Chondrocyte (in vitro differentiated cells): Measurements from ENCODE around the gene ATL3. TPM values are rescaled to one million over a fixed set of nuclear protein-coding genes. Genes with fewer than 3 reads are reported as not detected.
"Not testable (repeated sequence)": the region's sequence is repeated elsewhere in the genome, so short reads cannot be mapped to it uniquely, and the experiment has no call there.

Source experiments
- DNase-seq: peaks from one replicate; pipeline ENCODE4 v3.0.0; 2021; ENCODE audit warnings: mixed read lengths, low spot score
- H3K27ac Mint-ChIP-seq: one replicate; pipeline ENCODE4 v1.8.0; 2021; ENCODE audit warnings: mild to moderate bottlenecking, moderate library complexity, mixed read lengths; ENCODE audit not compliant: unreplicated experiment
- H3K27me3 Mint-ChIP-seq: 2 replicates; pipeline ENCODE4 v1.8.0; 2021; ENCODE audit warnings: low read depth, mixed read lengths
- H3K36me3 Mint-ChIP-seq: 2 replicates; pipeline ENCODE4 v1.8.0; 2021; ENCODE audit warnings: low read depth, mixed read lengths
- H3K4me1 Mint-ChIP-seq: 2 replicates; pipeline ENCODE4 v1.8.0; 2021; ENCODE audit warnings: low read depth, mild to moderate bottlenecking, mixed read lengths
- H3K4me3 Mint-ChIP-seq: one replicate; pipeline ENCODE4 v1.8.0; 2021; ENCODE audit warnings: mild to moderate bottlenecking, moderate library complexity, mixed read lengths; ENCODE audit not compliant: unreplicated experiment
- H3K9me3 Mint-ChIP-seq: 2 replicates; pipeline ENCODE4 v1.8.0; 2021; ENCODE audit warnings: low read depth, mixed read lengths
- total RNA-seq: library from RNA; stranded (reverse); gene quantifications from 3 replicates; pipeline ENCODE4 v1.2.1, GENCODE V29; 2021
- TF ChIP-seq, protein P1 (sequence below): fragments of 200-600 bp; sonication (generic); IDR thresholded peaks from 2 replicates; pipeline ENCODE4 v1.5.0; 2021; ENCODE audit warnings: antibody characterized with exemption, mild to moderate bottlenecking, moderate library complexity

The ATL3 gene
- total RNA-seq, 1 donor from 2014 or later: 137 TPM

DNA sequence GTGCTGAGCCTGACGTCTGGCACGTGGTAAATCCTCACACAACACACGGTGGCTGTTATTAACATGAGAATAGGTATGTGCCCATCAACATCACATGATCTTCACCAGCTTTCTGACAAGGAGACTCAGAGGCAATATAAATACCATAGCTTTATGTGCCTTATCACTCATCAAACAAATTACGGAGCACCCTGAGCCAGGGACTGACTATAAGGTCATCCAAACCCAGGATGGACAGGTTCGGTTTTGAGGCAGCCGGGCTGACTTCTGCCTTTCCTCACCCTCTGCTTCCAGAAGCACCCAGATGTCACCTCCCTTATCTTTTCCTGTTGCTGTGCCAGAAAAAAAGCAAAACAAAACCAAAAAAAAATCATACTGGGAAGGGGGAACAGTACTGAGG is 51.2 kb downstream of the ATL3 start:
- Mint-ChIP-seq H3K4me3 (no peak overlapping the region), H3K4me1 (no peaks in the 10 kb centered on the region), H3K36me3 (no peaks in the 10 kb centered on the region), H3K27ac (no peak overlapping the region), H3K27me3 (no peaks in the 10 kb centered on the region), H3K9me3 (no peaks in the 10 kb centered on the region)
- TF ChIP-seq, protein P1, sequence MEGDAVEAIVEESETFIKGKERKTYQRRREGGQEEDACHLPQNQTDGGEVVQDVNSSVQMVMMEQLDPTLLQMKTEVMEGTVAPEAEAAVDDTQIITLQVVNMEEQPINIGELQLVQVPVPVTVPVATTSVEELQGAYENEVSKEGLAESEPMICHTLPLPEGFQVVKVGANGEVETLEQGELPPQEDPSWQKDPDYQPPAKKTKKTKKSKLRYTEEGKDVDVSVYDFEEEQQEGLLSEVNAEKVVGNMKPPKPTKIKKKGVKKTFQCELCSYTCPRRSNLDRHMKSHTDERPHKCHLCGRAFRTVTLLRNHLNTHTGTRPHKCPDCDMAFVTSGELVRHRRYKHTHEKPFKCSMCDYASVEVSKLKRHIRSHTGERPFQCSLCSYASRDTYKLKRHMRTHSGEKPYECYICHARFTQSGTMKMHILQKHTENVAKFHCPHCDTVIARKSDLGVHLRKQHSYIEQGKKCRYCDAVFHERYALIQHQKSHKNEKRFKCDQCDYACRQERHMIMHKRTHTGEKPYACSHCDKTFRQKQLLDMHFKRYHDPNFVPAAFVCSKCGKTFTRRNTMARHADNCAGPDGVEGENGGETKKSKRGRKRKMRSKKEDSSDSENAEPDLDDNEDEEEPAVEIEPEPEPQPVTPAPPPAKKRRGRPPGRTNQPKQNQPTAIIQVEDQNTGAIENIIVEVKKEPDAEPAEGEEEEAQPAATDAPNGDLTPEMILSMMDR: no peak
- DNase-seq: no peak

DNA sequence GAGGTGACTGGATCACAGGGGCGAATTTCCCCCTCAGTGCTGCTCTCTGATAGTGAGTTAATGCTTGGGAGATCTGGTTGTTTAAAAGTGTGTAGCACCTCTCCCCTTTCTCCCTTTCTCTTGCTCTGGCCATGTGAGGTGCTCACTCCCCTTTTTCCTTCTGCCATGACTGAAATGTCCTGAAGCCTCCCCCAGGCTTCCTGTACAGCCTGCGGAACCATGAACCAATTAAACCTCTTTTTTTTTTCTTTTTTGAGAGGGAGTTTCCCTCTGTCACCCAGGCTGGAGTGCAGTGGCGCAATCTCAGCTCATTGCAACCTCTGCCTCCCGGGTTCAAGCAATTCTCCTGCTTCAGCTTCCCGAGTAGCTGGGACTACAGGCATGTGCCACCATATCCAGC is 53.5 kb downstream of the ATL3 start:
- not testable (repeated sequence) for H3K27me3 Mint-ChIP-seq, H3K4me3 Mint-ChIP-seq, H3K27ac Mint-ChIP-seq, H3K4me1 Mint-ChIP-seq, H3K9me3 Mint-ChIP-seq, H3K36me3 Mint-ChIP-seq, DNase-seq

DNA sequence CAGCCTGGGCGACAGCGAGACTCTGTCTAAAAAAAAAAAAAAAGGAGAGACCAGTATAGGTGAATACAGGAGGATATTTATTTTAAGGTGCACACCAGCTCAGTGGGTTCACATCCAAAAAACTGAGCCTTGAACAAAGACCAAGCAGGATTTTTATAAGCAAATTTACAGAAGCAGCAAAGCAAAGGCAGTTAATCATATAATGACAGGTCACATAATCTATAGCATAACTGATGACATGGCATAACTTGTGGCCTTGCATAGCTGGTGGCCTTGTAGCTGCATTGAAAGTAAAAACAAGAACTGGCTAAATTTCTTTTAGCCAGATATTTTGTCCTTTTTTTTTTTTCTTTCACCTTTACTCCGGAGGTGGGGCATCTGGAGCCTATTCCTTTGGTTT is 54.2 kb downstream of the ATL3 start:
- Mint-ChIP-seq H3K27ac (no peak overlapping the region), H3K4me3 (no peak overlapping the region), H3K9me3 (no peaks in the 10 kb centered on the region), H3K36me3 (no peaks in the 10 kb centered on the region), H3K27me3 (no peaks in the 10 kb centered on the region), H3K4me1 (peaks cover 15% of the 10 kb centered on the region)
- DNase-seq: no peak
- TF ChIP-seq, protein P1: no peak

DNA sequence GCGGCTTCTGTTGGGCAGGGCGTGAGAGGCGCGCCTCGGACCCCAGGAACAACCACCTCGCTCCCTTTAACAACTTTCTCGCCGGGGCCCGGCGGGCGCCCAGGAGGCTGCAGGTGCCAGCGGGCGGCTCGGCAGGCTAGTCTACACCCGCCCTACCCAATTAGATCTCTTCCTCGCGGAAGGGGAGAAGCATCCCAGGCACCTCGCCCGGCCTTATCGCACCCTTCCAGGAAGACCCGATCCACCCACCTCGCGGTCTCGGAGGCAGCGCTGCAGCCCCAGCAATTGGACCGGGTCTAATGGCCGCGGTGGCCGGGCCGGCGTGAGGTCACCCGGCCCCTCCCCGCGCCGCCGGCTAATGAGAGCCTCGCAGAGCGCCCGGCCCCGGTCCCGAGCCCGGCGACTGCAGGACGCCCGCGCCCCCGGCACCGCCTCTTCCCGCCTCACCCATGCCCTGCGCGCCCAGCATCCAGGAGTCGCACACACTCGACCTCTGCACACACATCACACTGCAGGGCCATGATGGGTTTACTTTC is 57.0 kb downstream of the ATL3 start, which contains the start of gene PLAAT3:
TSS of gene PLAAT3 (minus strand) at position 298 of the 536 bp plus-strand sequence. CDS start 419 bp downstream, outside the sequence.
- DNase-seq: no peak
- peaks cover 43% of the 10 kb centered on the region for H3K4me1 Mint-ChIP-seq
- no peaks in the 10 kb centered on the region for H3K27me3 Mint-ChIP-seq
- H3K36me3 Mint-ChIP-seq: no peaks in the 10 kb centered on the region
- TF ChIP-seq, protein P1: no peak
- peak within 1 kb of the TSS; percentile 90 for H3K27ac Mint-ChIP-seq
- peak within 1 kb of the TSS; percentile 80 for H3K4me3 Mint-ChIP-seq
- H3K9me3 Mint-ChIP-seq: no peaks in the 10 kb centered on the region

DNA sequence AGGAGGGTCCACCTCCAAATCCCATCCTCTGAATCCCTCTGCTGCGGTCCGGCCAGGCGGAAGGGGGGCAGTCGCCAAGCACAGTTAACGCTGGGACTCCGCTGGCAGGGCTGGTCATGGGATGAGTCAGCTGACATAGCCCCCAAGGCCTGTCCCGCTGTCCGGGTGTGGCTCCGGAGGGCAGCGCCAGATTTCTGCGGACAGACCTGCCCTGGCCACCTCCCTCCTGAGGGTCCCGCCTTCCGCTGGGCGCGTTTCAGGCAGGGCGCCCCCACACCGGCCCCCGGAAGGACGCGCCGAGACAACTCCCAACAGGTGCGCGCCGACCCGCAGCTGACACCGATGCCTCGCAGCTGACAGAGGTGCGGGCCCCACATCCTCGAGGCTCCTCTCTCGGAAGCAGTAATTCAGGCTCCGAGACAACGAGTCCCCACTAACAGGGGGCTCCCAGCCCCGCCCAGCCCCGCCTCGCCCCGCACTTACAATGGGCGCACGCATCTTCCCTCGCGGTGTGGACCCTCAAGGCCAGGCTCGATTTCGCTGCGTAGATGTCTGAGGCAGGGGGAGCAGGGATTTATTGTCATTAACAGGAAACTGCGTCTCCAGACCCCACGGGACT is 57.5 kb downstream of the ATL3 start:
- TF ChIP-seq, protein P1: peak; percentile 13
- peak overlapping the region; percentile 90 for H3K27ac Mint-ChIP-seq
- DNase-seq: no peak
- H3K4me1 Mint-ChIP-seq: peaks cover 48% of the 10 kb centered on the region
- no peaks in the 10 kb centered on the region for H3K27me3 Mint-ChIP-seq
- H3K4me3 Mint-ChIP-seq: peak overlapping the region; percentile 80
- H3K9me3 Mint-ChIP-seq: no peaks in the 10 kb centered on the region
- H3K36me3 Mint-ChIP-seq: no peaks in the 10 kb centered on the region

DNA sequence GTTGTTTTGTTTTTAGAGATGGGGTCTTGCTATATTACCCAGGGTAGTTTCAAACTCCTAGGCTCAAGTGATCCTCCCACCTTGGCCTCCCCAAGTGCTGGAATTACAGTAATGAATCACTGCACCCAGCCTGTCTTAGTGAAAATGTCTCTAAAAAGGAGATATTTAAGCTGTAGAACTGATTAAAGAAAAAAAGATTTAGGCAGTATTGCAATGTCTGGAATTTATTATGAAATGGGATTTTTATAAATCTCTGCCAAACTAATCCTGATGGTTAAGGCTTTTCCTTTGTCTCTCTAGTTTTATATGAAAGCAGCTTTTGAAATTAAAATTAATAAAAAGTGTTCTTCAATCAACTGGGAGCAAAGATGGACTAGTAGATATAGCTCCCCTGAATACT is 59.0 kb downstream of the ATL3 start:
- H3K4me1 Mint-ChIP-seq: peaks cover 57% of the 10 kb centered on the region
- TF ChIP-seq, protein P1: no peak
- H3K9me3 Mint-ChIP-seq: no peaks in the 10 kb centered on the region
- H3K27me3 Mint-ChIP-seq: no peaks in the 10 kb centered on the region
- no peak for DNase-seq
- H3K27ac Mint-ChIP-seq: peak overlapping the region; percentile 75
- H3K36me3 Mint-ChIP-seq: no peaks in the 10 kb centered on the region
- peak overlapping the region; percentile 80 for H3K4me3 Mint-ChIP-seq
